ENCODE data around the gene UMOD.

GRCh38 chr16:20396846-20397467 lies 44.4 kb upstream of the UMOD start:
- TF ChIP-seq, protein P1, sequence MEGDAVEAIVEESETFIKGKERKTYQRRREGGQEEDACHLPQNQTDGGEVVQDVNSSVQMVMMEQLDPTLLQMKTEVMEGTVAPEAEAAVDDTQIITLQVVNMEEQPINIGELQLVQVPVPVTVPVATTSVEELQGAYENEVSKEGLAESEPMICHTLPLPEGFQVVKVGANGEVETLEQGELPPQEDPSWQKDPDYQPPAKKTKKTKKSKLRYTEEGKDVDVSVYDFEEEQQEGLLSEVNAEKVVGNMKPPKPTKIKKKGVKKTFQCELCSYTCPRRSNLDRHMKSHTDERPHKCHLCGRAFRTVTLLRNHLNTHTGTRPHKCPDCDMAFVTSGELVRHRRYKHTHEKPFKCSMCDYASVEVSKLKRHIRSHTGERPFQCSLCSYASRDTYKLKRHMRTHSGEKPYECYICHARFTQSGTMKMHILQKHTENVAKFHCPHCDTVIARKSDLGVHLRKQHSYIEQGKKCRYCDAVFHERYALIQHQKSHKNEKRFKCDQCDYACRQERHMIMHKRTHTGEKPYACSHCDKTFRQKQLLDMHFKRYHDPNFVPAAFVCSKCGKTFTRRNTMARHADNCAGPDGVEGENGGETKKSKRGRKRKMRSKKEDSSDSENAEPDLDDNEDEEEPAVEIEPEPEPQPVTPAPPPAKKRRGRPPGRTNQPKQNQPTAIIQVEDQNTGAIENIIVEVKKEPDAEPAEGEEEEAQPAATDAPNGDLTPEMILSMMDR (IDR thresholded peaks at IDR 0.05; ENCODE audit: low read length) = no peak
- TF ChIP-seq EZH2 (IDR thresholded peaks at IDR 0.05; ENCODE audit: borderline replicate concordance, low read length) = no peak

All from OCI-LY1 (cell line).